ENCODE measurements around the gene DPM2.

DNA sequence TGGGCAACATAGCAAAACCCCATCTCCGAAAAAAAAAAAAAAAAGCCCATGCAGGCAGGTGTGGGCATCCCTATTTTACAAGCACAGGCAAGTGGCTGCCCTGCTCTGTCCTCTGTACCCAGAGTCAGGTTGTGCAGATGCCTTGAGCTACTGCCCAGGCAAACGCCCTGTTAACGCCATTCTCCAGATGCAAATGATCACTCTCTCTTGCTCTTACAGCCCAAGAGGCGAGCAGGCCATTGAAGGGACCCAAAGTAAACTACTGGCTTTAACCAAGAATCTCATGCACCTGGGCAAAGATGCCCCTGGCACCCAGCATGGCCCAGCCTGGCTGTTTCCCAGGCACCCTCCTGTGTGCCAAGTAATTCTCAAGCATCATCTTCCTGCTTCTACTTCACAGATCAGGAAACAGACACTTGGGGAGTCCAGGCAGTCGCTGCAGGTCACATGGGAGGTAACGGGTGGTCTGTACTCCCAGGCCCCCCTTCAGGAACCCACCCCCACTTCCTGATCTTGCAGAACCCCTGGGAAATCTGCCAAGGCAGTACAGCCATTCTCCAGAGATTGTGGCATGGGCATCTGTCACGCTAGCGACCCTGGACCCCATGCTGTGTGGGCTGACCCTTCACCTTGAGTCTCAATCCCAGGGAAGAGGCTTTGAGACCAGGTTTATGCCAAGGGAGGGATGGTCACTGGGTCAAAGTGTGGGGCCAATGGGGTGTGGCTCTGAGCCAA is 28.9 kb upstream of the DPM2 start:
- no peak for TF ChIP-seq CTCF (IDR thresholded peaks at IDR 0.05; ENCODE audit: insufficient read depth, low read length, poor library complexity, severe bottlenecking)
- no peak for TF ChIP-seq EZH2phosphoT487 (conservative IDR thresholded peaks at IDR 0.05; ENCODE audit: low read length)
